ENCODE data around the gene HS2ST1.

The HS2ST1 gene

GRCh38 chr1:87072904-87073303 is 158.5 kb downstream of the HS2ST1 start:
- Histone ChIP-seq H3K4me3 (ENCODE audit: low read depth in 1 of 2, low read length in 2 of 2) (no peak overlapping the region), H3K9ac (ENCODE audit: low read depth in 1 of 2, low read length in 2 of 2) (no peak overlapping the region), H3K27me3 (ENCODE audit: control insufficient read depth in 1 of 2, insufficient read depth in 2 of 2, low read length in 2 of 2) (no peaks in the 10 kb centered on the region), H3K36me3 (ENCODE audit: control insufficient read depth in 1 of 2, insufficient read depth in 2 of 2, low read length in 2 of 2) (no peaks in the 10 kb centered on the region), H3K27ac (ENCODE audit: low read depth, low read length) (no peak overlapping the region), H3K4me1 (ENCODE audit: control insufficient read depth in 1 of 2, insufficient read depth in 2 of 2, low read length in 2 of 2) (no peaks in the 10 kb centered on the region), H3K9me3 (ENCODE audit: control insufficient read depth in 1 of 2, low read length in 2 of 2) (no peaks in the 10 kb centered on the region)

GRCh38 chr1:87074001-87074795 is 159.8 kb downstream of the HS2ST1 start:
- no peaks in the 10 kb centered on the region for H3K36me3 ChIP-seq (ENCODE audit: control insufficient read depth in 1 of 2, insufficient read depth in 2 of 2, low read length in 2 of 2)
- no peak overlapping the region for H3K27ac ChIP-seq (ENCODE audit: low read depth, low read length)
- no peak overlapping the region for H3K9ac ChIP-seq (ENCODE audit: low read depth in 1 of 2, low read length in 2 of 2)

GRCh38 chr1:87077959-87078639 is 163.7 kb downstream of the HS2ST1 start:
- no peak overlapping the region for H3K9ac ChIP-seq (ENCODE audit: low read depth in 1 of 2, low read length in 2 of 2)
- H3K36me3 ChIP-seq (ENCODE audit: control insufficient read depth in 1 of 2, insufficient read depth in 2 of 2, low read length in 2 of 2) = no peaks in the 10 kb centered on the region
- H3K4me1 ChIP-seq (ENCODE audit: control insufficient read depth in 1 of 2, insufficient read depth in 2 of 2, low read length in 2 of 2) = no peaks in the 10 kb centered on the region
- no peaks in the 10 kb centered on the region for H3K9me3 ChIP-seq (ENCODE audit: control insufficient read depth in 1 of 2, low read length in 2 of 2)
- no peaks in the 10 kb centered on the region for H3K27me3 ChIP-seq (ENCODE audit: control insufficient read depth in 1 of 2, insufficient read depth in 2 of 2, low read length in 2 of 2)
- no peak overlapping the region for H3K27ac ChIP-seq (ENCODE audit: low read depth, low read length)
- H3K4me3 ChIP-seq (ENCODE audit: low read depth in 1 of 2, low read length in 2 of 2) = no peak overlapping the region

More at GRCh38 chr1:87074001-87074795, 159.8 kb downstream of the HS2ST1 start:
- H3K4me3 ChIP-seq (ENCODE audit: low read depth in 1 of 2, low read length in 2 of 2) = no peak overlapping the region
- H3K27me3 ChIP-seq (ENCODE audit: control insufficient read depth in 1 of 2, insufficient read depth in 2 of 2, low read length in 2 of 2) = no peaks in the 10 kb centered on the region
- no peaks in the 10 kb centered on the region for H3K4me1 ChIP-seq (ENCODE audit: control insufficient read depth in 1 of 2, insufficient read depth in 2 of 2, low read length in 2 of 2)
- no peaks in the 10 kb centered on the region for H3K9me3 ChIP-seq (ENCODE audit: control insufficient read depth in 1 of 2, low read length in 2 of 2)

GRCh38 chr1:87084244-87084836 is 169.9 kb downstream of the HS2ST1 start:
- Histone ChIP-seq H3K36me3 (ENCODE audit: control insufficient read depth in 1 of 2, insufficient read depth in 2 of 2, low read length in 2 of 2) (no peaks in the 10 kb centered on the region), H3K27me3 (ENCODE audit: control insufficient read depth in 1 of 2, insufficient read depth in 2 of 2, low read length in 2 of 2) (no peaks in the 10 kb centered on the region), H3K4me1 (ENCODE audit: control insufficient read depth in 1 of 2, insufficient read depth in 2 of 2, low read length in 2 of 2) (no peaks in the 10 kb centered on the region), H3K9ac (ENCODE audit: low read depth in 1 of 2, low read length in 2 of 2) (no peak overlapping the region), H3K27ac (ENCODE audit: low read depth, low read length) (no peak overlapping the region), H3K9me3 (ENCODE audit: control insufficient read depth in 1 of 2, low read length in 2 of 2) (no peaks in the 10 kb centered on the region), H3K4me3 (ENCODE audit: low read depth in 1 of 2, low read length in 2 of 2) (no peak overlapping the region)

GRCh38 chr1:87086120-87086519 is 171.7 kb downstream of the HS2ST1 start:
- Histone ChIP-seq H3K9me3 (ENCODE audit: control insufficient read depth in 1 of 2, low read length in 2 of 2) (no peaks in the 10 kb centered on the region), H3K27me3 (ENCODE audit: control insufficient read depth in 1 of 2, insufficient read depth in 2 of 2, low read length in 2 of 2) (no peaks in the 10 kb centered on the region), H3K4me3 (ENCODE audit: low read depth in 1 of 2, low read length in 2 of 2) (no peak overlapping the region), H3K36me3 (ENCODE audit: control insufficient read depth in 1 of 2, insufficient read depth in 2 of 2, low read length in 2 of 2) (no peaks in the 10 kb centered on the region), H3K9ac (ENCODE audit: low read depth in 1 of 2, low read length in 2 of 2) (no peak overlapping the region), H3K27ac (ENCODE audit: low read depth, low read length) (no peak overlapping the region), H3K4me1 (ENCODE audit: control insufficient read depth in 1 of 2, insufficient read depth in 2 of 2, low read length in 2 of 2) (no peaks in the 10 kb centered on the region)

GRCh38 chr1:87089070-87089736 is 174.8 kb downstream of the HS2ST1 start:
- no peak overlapping the region for H3K27ac ChIP-seq (ENCODE audit: low read depth, low read length)
- H3K4me1 ChIP-seq (ENCODE audit: control insufficient read depth in 1 of 2, insufficient read depth in 2 of 2, low read length in 2 of 2) = no peaks in the 10 kb centered on the region
- H3K27me3 ChIP-seq (ENCODE audit: control insufficient read depth in 1 of 2, insufficient read depth in 2 of 2, low read length in 2 of 2) = no peaks in the 10 kb centered on the region
- H3K9ac ChIP-seq (ENCODE audit: low read depth in 1 of 2, low read length in 2 of 2) = no peak overlapping the region
- no peak overlapping the region for H3K4me3 ChIP-seq (ENCODE audit: low read depth in 1 of 2, low read length in 2 of 2)
- H3K9me3 ChIP-seq (ENCODE audit: control insufficient read depth in 1 of 2, low read length in 2 of 2) = no peaks in the 10 kb centered on the region
- no peaks in the 10 kb centered on the region for H3K36me3 ChIP-seq (ENCODE audit: control insufficient read depth in 1 of 2, insufficient read depth in 2 of 2, low read length in 2 of 2)

- Histone ChIP-seq H3K27me3 (ENCODE audit: control insufficient read depth in 1 of 2, insufficient read depth in 2 of 2, low read length in 2 of 2) (no peaks in the 10 kb centered on the region), H3K9ac (ENCODE audit: low read depth in 1 of 2, low read length in 2 of 2) (no peak overlapping the region), H3K9me3 (ENCODE audit: control insufficient read depth in 1 of 2, low read length in 2 of 2) (no peaks in the 10 kb centered on the region), H3K27ac (ENCODE audit: low read depth, low read length) (no peak overlapping the region), H3K36me3 (ENCODE audit: control insufficient read depth in 1 of 2, insufficient read depth in 2 of 2, low read length in 2 of 2) (no peaks in the 10 kb centered on the region), H3K4me1 (ENCODE audit: control insufficient read depth in 1 of 2, insufficient read depth in 2 of 2, low read length in 2 of 2) (no peaks in the 10 kb centered on the region), H3K4me3 (ENCODE audit: low read depth in 1 of 2, low read length in 2 of 2) (no peak overlapping the region)
Measured at GRCh38 chr1:87089823-87090222, 175.4 kb downstream of the HS2ST1 start.

- no peak overlapping the region for H3K27ac ChIP-seq (ENCODE audit: low read depth, low read length)
- H3K4me3 ChIP-seq (ENCODE audit: low read depth in 1 of 2, low read length in 2 of 2) = no peak overlapping the region
- no peak overlapping the region for H3K9ac ChIP-seq (ENCODE audit: low read depth in 1 of 2, low read length in 2 of 2)
- H3K4me1 ChIP-seq (ENCODE audit: control insufficient read depth in 1 of 2, insufficient read depth in 2 of 2, low read length in 2 of 2) = no peaks in the 10 kb centered on the region
- no peaks in the 10 kb centered on the region for H3K9me3 ChIP-seq (ENCODE audit: control insufficient read depth in 1 of 2, low read length in 2 of 2)
- H3K27me3 ChIP-seq (ENCODE audit: control insufficient read depth in 1 of 2, insufficient read depth in 2 of 2, low read length in 2 of 2) = no peaks in the 10 kb centered on the region
- no peaks in the 10 kb centered on the region for H3K36me3 ChIP-seq (ENCODE audit: control insufficient read depth in 1 of 2, insufficient read depth in 2 of 2, low read length in 2 of 2)
Measured at GRCh38 chr1:87091425-87091824, 177.0 kb downstream of the HS2ST1 start.

GRCh38 chr1:87092846-87093245 is 178.4 kb downstream of the HS2ST1 start:
- H3K9me3 ChIP-seq (ENCODE audit: control insufficient read depth in 1 of 2, low read length in 2 of 2) = no peaks in the 10 kb centered on the region
- H3K4me3 ChIP-seq (ENCODE audit: low read depth in 1 of 2, low read length in 2 of 2) = no peak overlapping the region
- H3K9ac ChIP-seq (ENCODE audit: low read depth in 1 of 2, low read length in 2 of 2) = no peak overlapping the region
- H3K36me3 ChIP-seq (ENCODE audit: control insufficient read depth in 1 of 2, insufficient read depth in 2 of 2, low read length in 2 of 2) = no peaks in the 10 kb centered on the region
- no peak overlapping the region for H3K27ac ChIP-seq (ENCODE audit: low read depth, low read length)
- H3K27me3 ChIP-seq (ENCODE audit: control insufficient read depth in 1 of 2, insufficient read depth in 2 of 2, low read length in 2 of 2) = no peaks in the 10 kb centered on the region
- no peaks in the 10 kb centered on the region for H3K4me1 ChIP-seq (ENCODE audit: control insufficient read depth in 1 of 2, insufficient read depth in 2 of 2, low read length in 2 of 2)

GRCh38 chr1:87093286-87093685 is 178.9 kb downstream of the HS2ST1 start:
- no peak overlapping the region for H3K27ac ChIP-seq (ENCODE audit: low read depth, low read length)
- H3K27me3 ChIP-seq (ENCODE audit: control insufficient read depth in 1 of 2, insufficient read depth in 2 of 2, low read length in 2 of 2) = no peaks in the 10 kb centered on the region
- H3K36me3 ChIP-seq (ENCODE audit: control insufficient read depth in 1 of 2, insufficient read depth in 2 of 2, low read length in 2 of 2) = no peaks in the 10 kb centered on the region
- H3K9me3 ChIP-seq (ENCODE audit: control insufficient read depth in 1 of 2, low read length in 2 of 2) = no peaks in the 10 kb centered on the region
- no peak overlapping the region for H3K4me3 ChIP-seq (ENCODE audit: low read depth in 1 of 2, low read length in 2 of 2)
- no peaks in the 10 kb centered on the region for H3K4me1 ChIP-seq (ENCODE audit: control insufficient read depth in 1 of 2, insufficient read depth in 2 of 2, low read length in 2 of 2)
- no peak overlapping the region for H3K9ac ChIP-seq (ENCODE audit: low read depth in 1 of 2, low read length in 2 of 2)

All from duodenal mucosa (tissue), 2 donors.